MM.1S (cell line): Measurements from ENCODE around the gene NRG3.

ENCODE experiments used
- CTCF ChIP-seq: fragments of 300-600 bp; sonication (generic); IDR thresholded peaks from 2 replicates; pipeline ENCODE4 v1.5.1; 2016; ENCODE audit warnings: antibody characterized with exemption, low read length, mixed read lengths
- EZH2 ChIP-seq: fragments of 300-600 bp; sonication (generic); optimal IDR thresholded peaks from 2 replicates; pipeline ENCODE3; 2017; ENCODE audit warnings: low read depth, mild to moderate bottlenecking, antibody characterized with exemption, low read length, mixed read lengths

GRCh38 chr10:81885491-81885890 is 10.5 kb downstream of the NRG3 start:
- TF ChIP-seq CTCF (no peak), EZH2 (no peak)
